HuH-7 (cell line): Measurements from ENCODE around the gene SLC1A3.

Experiments used
- DNase-seq: peaks from one replicate; pipeline ENCODE4 v3.0.0; 2011; ENCODE audit warnings: low spot score

SLC1A3 gene

GRCh38 chr5:36685631-36686288 is 79.4 kb downstream of the SLC1A3 start:
- DNase-seq, result no peak

GRCh38 chr5:36686881-36687280 is 80.5 kb downstream of the SLC1A3 start:
- peak; percentile 49 for DNase-seq

- DNase-seq, result peak; percentile 73
These were observed 82.3 kb downstream of the SLC1A3 start for GRCh38 chr5:36688722-36689121.

- DNase-seq, result no peak
These were observed 82.8 kb downstream of the SLC1A3 start for GRCh38 chr5:36689225-36689624.

- DNase-seq, result peak; percentile 95
These were observed 83.9 kb downstream of the SLC1A3 start for GRCh38 chr5:36690041-36690961.

GRCh38 chr5:36691226-36691625 is 84.8 kb downstream of the SLC1A3 start:
- no peak for DNase-seq

- DNase-seq, result no peak
These were observed 85.4 kb downstream of the SLC1A3 start for GRCh38 chr5:36691696-36692371.

GRCh38 chr5:36692791-36693763 is 86.7 kb downstream of the SLC1A3 start:
- DNase-seq, result peak; percentile 91

- DNase-seq, result no peak
These were observed 87.9 kb downstream of the SLC1A3 start for GRCh38 chr5:36694351-36694750.

- DNase-seq, result peak; percentile 82
These were observed 89.8 kb downstream of the SLC1A3 start for GRCh38 chr5:36696059-36696673.

GRCh38 chr5:36698031-36698430 is 91.6 kb downstream of the SLC1A3 start:
- DNase-seq, result no peak

- no peak for DNase-seq
These were observed 94.8 kb downstream of the SLC1A3 start for GRCh38 chr5:36701085-36701698.

- no peak for DNase-seq
These were observed 96.9 kb downstream of the SLC1A3 start for GRCh38 chr5:36703245-36703860.

GRCh38 chr5:36704131-36704530 is 97.7 kb downstream of the SLC1A3 start:
- no peak for DNase-seq

GRCh38 chr5:36705055-36705454 is 98.6 kb downstream of the SLC1A3 start:
- no peak for DNase-seq

GRCh38 chr5:36706662-36707061 is 100.3 kb downstream of the SLC1A3 start:
- no peak for DNase-seq

GRCh38 chr5:36708996-36709395 is 102.6 kb downstream of the SLC1A3 start:
- DNase-seq, result no peak

- no peak for DNase-seq
These were observed 103.6 kb downstream of the SLC1A3 start for GRCh38 chr5:36710039-36710438.

- no peak for DNase-seq
These were observed 106.3 kb downstream of the SLC1A3 start for GRCh38 chr5:36712706-36713105.

- no peak for DNase-seq
These were observed 107.1 kb downstream of the SLC1A3 start for GRCh38 chr5:36713541-36713940.
